Liver (tissue), 9 donors: ENCODE data around the gene FBXO21. TPM values are rescaled to one million over a fixed set of nuclear protein-coding genes. Genes with fewer than 3 reads are reported as not detected.

Experiments
- DNase-seq: peaks from one replicate; pipeline ENCODE4 v3.0.0-alpha.2; 2017; ENCODE audit warnings: low spot score
- H3K27ac ChIP-seq, 2 donors: one replicate each; pipeline ENCODE4 v1.7.0; 2013; ENCODE audit warnings: inconsistent platforms in 2 of 2, low read length in 2 of 2, control low read depth in 1 of 2, low read depth in 1 of 2, mild to moderate bottlenecking in 1 of 2
- H3K27me3 ChIP-seq, 4 donors: one replicate each; pipeline versions ENCODE4 v1.6.1 to v1.7.0; 2013; ENCODE audit warnings: low read length in 3 of 4, inconsistent platforms in 1 of 4, mild to moderate bottlenecking in 1 of 4, moderate library complexity in 1 of 4; ENCODE audit not compliant: control insufficient read depth in 4 of 4, insufficient read depth in 4 of 4
- H3K36me3 ChIP-seq, 4 donors: one replicate each; pipeline versions ENCODE4 v1.6.1 to v1.7.0; 2013; ENCODE audit warnings: low read length in 3 of 4, mild to moderate bottlenecking in 3 of 4, low read depth in 1 of 4, moderate library complexity in 1 of 4; ENCODE audit not compliant: control insufficient read depth in 4 of 4, insufficient read depth in 3 of 4
- H3K4me1 ChIP-seq, 4 donors: one replicate each; pipeline versions ENCODE4 v1.6.1 to v1.7.0; 2013; ENCODE audit warnings: low read length in 3 of 4, mild to moderate bottlenecking in 3 of 4, moderate library complexity in 1 of 4; ENCODE audit not compliant: control insufficient read depth in 4 of 4, insufficient read depth in 4 of 4
- H3K4me3 ChIP-seq, 3 donors: one replicate each; pipeline versions ENCODE4 v1.6.1 to v1.7.0; 2013; ENCODE audit warnings: low read length in 3 of 3, control low read depth in 1 of 3, low read depth in 1 of 3, mild to moderate bottlenecking in 1 of 3
- H3K9ac ChIP-seq, 2 donors: one replicate each; pipeline ENCODE4 v1.7.0; 2013; ENCODE audit warnings: low read length in 2 of 2, mild to moderate bottlenecking in 2 of 2, moderate library complexity in 2 of 2, control low read depth in 1 of 2, low read depth in 1 of 2
- H3K9me3 ChIP-seq, 4 donors: one replicate each; pipeline versions ENCODE4 v1.6.1 to v1.7.0; 2013; ENCODE audit warnings: low read length in 3 of 4; ENCODE audit not compliant: control insufficient read depth in 4 of 4
- EGR1 ChIP-seq, 2 donors: IDR thresholded peaks; 2 replicates each; pipeline ENCODE4 v1.6.1; 2016 to 2018; ENCODE audit warnings: antibody characterized with exemption in 2 of 2, low read depth in 2 of 2
- FOXA1 ChIP-seq: IDR thresholded peaks from 2 replicates; pipeline ENCODE4 v1.6.1; 2016; ENCODE audit warnings: antibody characterized with exemption
- FOXA2 ChIP-seq: IDR thresholded peaks from 2 replicates; pipeline ENCODE4 v1.6.1; 2016; ENCODE audit warnings: antibody characterized with exemption
- GABPA ChIP-seq, 2 donors: IDR thresholded peaks in 1 of 2; conservative IDR thresholded peaks in 1 of 2; 2 replicates each; pipeline ENCODE4 v1.6.1; 2016; ENCODE audit warnings: antibody characterized with exemption in 2 of 2, mild to moderate bottlenecking in 1 of 2, moderate library complexity in 1 of 2
- HNF4G ChIP-seq: IDR thresholded peaks from 2 replicates; pipeline ENCODE4 v1.6.1; 2016; ENCODE audit warnings: antibody characterized with exemption
- JUND ChIP-seq, 2 donors: IDR thresholded peaks; 2 replicates each; pipeline ENCODE4 v1.6.1; 2016; ENCODE audit warnings: antibody characterized with exemption in 2 of 2
- NR2F2 ChIP-seq: IDR thresholded peaks from 2 replicates; pipeline ENCODE4 v1.6.1; 2016; ENCODE audit warnings: antibody characterized with exemption
- RAD21 ChIP-seq, 2 donors: IDR thresholded peaks; 2 replicates each; pipeline ENCODE4 v1.6.1; 2016; ENCODE audit warnings: antibody characterized with exemption in 2 of 2, mild to moderate bottlenecking in 2 of 2
- RXRA ChIP-seq, 2 donors: IDR thresholded peaks; 2 replicates each; pipeline ENCODE4 v1.6.1; 2017 to 2018; ENCODE audit warnings: antibody characterized with exemption in 2 of 2, mild to moderate bottlenecking in 1 of 2
- SP1 ChIP-seq: IDR thresholded peaks from 2 replicates; pipeline ENCODE4 v1.6.1; 2018; ENCODE audit warnings: antibody characterized with exemption, mild to moderate bottlenecking
- TAF1 ChIP-seq: conservative IDR thresholded peaks from 2 replicates; pipeline ENCODE4 v1.6.1; 2016; ENCODE audit warnings: antibody characterized with exemption, mild to moderate bottlenecking
- YY1 ChIP-seq: IDR thresholded peaks from 2 replicates; pipeline ENCODE4 v1.6.1; 2016; ENCODE audit warnings: antibody characterized with exemption, mild to moderate bottlenecking
- WGBS: extraction: QIAGEN DNeasy Blood & Tissue Kit; methylation state at CpG from one replicate; pipeline ENCODE4 v1.1.7; 2013; 5-methylcytosine and 5-hydroxymethylcytosine counted together
- polyA plus RNA-seq, 2 donors: library from polyadenylated mRNA; stranded (reverse) in 1 of 2; unstranded in 1 of 2; fragments of 200-250 nt in 1 of 2; fragments of >200 nt in 1 of 2; fragmentation: Nextera tagmentation in 1 of 2; extraction: Ambion mirVana in 1 of 2; gene quantifications; one replicate each; pipeline versions ENCODE4 v1.2.1 to v1.2.3, GENCODE V29; 2013 to 2015
- total RNA-seq, 2 donors: library from RNA; depleted of rRNA; stranded (reverse); fragments of >200 nt; gene quantifications; one replicate each; pipeline ENCODE4 v1.2.3, GENCODE V29; 2014
- TF ChIP-seq, protein P1 (sequence below): IDR thresholded peaks from 2 replicates; pipeline ENCODE4 v1.6.1; 2016; ENCODE audit warnings: antibody characterized with exemption
- TF ChIP-seq, protein P2 (sequence below): IDR thresholded peaks from 2 replicates; pipeline ENCODE4 v1.6.1; 2016; ENCODE audit warnings: antibody characterized with exemption
- TF ChIP-seq, protein P3 (sequence below): IDR thresholded peaks from 2 replicates; pipeline ENCODE4 v1.6.1; 2016; ENCODE audit warnings: antibody characterized with exemption
- TF ChIP-seq, protein P4 (sequence below): fragments of 150-350 bp; IDR thresholded peaks from 2 replicates; pipeline ENCODE4 v1.5.1; 2017; ENCODE audit warnings: improper control_type of control experiment, low read depth, low read length; ENCODE audit not compliant: missing input control
- TF ChIP-seq, protein P5 (sequence below): IDR thresholded peaks from 2 replicates; pipeline ENCODE4 v1.6.1; 2016; ENCODE audit warnings: antibody characterized with exemption, mild to moderate bottlenecking
- donor health status: healthy.
- donor health status: healthy.
- donor health status: healthy.
- donor health status: healthy.
- donor health status: healthy.

The FBXO21 gene
- total and polyA plus RNA-seq, 4 donors: 12.9 to 54.4 (median 21.1) TPM

DNA sequence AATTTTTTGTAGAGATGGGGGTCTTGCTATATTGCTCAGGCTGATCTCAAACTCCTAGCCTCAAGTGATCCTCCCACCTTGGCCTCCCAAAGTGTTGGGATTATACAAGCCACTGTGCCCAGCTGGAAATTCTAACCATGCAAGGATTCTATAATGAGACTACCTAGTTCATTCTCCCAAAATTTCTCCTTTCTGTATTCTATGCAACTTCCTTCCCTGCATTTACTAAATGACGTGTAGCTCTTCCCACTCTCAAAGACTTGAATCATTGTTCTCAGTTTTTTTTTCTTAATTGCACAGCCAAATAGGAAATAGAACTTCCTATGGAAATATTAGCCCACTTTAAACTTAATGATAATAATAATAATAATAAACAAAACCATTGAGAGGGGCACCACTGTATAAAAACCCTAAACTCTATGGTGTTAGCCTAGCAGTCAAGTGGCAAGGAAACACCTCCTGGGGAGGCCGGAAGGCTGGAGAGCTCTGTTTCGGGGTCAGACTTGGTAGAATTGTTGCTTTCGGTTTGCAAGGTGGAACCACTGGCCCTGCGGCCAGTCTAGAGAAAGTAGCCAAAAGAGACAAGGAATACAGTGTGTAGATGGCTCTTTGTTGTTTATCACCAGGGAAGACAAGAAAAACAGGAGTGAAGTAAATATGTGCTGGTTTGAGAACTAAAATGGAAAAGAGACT lies 51.1 kb downstream of the FBXO21 start:
- TF ChIP-seq EGR1 (IDR thresholded peaks at IDR 0.05; ENCODE audit: low read depth in 2 of 2) (no peak), SP1 (no peak), JUND (IDR thresholded peaks at IDR 0.05) (no peak), GABPA (IDR thresholded peaks at IDR 0.05 in 1 of 2, conservative IDR thresholded peaks at IDR 0.05 in 1 of 2) (no peak), HNF4G (no peak), RAD21 (IDR thresholded peaks at IDR 0.05) (no peak), FOXA2 (no peak), NR2F2 (no peak), YY1 (no peak), FOXA1 (no peak), TAF1 (no peak)
- TF ChIP-seq, protein P1, sequence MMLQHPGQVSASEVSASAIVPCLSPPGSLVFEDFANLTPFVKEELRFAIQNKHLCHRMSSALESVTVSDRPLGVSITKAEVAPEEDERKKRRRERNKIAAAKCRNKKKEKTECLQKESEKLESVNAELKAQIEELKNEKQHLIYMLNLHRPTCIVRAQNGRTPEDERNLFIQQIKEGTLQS: no peak
- TF ChIP-seq, protein P2, sequence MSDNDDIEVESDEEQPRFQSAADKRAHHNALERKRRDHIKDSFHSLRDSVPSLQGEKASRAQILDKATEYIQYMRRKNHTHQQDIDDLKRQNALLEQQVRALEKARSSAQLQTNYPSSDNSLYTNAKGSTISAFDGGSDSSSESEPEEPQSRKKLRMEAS: no peak
- TF ChIP-seq, protein P3, sequence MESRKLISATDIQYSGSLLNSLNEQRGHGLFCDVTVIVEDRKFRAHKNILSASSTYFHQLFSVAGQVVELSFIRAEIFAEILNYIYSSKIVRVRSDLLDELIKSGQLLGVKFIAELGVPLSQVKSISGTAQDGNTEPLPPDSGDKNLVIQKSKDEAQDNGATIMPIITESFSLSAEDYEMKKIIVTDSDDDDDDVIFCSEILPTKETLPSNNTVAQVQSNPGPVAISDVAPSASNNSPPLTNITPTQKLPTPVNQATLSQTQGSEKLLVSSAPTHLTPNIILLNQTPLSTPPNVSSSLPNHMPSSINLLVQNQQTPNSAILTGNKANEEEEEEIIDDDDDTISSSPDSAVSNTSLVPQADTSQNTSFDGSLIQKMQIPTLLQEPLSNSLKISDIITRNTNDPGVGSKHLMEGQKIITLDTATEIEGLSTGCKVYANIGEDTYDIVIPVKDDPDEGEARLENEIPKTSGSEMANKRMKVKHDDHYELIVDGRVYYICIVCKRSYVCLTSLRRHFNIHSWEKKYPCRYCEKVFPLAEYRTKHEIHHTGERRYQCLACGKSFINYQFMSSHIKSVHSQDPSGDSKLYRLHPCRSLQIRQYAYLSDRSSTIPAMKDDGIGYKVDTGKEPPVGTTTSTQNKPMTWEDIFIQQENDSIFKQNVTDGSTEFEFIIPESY: no peak
- TF ChIP-seq, protein P4, sequence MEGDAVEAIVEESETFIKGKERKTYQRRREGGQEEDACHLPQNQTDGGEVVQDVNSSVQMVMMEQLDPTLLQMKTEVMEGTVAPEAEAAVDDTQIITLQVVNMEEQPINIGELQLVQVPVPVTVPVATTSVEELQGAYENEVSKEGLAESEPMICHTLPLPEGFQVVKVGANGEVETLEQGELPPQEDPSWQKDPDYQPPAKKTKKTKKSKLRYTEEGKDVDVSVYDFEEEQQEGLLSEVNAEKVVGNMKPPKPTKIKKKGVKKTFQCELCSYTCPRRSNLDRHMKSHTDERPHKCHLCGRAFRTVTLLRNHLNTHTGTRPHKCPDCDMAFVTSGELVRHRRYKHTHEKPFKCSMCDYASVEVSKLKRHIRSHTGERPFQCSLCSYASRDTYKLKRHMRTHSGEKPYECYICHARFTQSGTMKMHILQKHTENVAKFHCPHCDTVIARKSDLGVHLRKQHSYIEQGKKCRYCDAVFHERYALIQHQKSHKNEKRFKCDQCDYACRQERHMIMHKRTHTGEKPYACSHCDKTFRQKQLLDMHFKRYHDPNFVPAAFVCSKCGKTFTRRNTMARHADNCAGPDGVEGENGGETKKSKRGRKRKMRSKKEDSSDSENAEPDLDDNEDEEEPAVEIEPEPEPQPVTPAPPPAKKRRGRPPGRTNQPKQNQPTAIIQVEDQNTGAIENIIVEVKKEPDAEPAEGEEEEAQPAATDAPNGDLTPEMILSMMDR: no peak
- DNase-seq: no peak
- H3K27ac ChIP-seq: no peak overlapping the region
- WGBS: 88% methylated on average over 5 of the region's 5 CpGs
- no peaks in the 10 kb centered on the region for H3K27me3 ChIP-seq
- peaks cover 5 to 21% (median 13%) of the 10 kb centered on the region in 4 donors for H3K4me1 ChIP-seq
- H3K4me3 ChIP-seq: no peak overlapping the region
- no peak overlapping the region for H3K9ac ChIP-seq
- H3K9me3 ChIP-seq: no peaks in the 10 kb centered on the region
- no peaks in the 10 kb centered on the region for H3K36me3 ChIP-seq

DNA sequence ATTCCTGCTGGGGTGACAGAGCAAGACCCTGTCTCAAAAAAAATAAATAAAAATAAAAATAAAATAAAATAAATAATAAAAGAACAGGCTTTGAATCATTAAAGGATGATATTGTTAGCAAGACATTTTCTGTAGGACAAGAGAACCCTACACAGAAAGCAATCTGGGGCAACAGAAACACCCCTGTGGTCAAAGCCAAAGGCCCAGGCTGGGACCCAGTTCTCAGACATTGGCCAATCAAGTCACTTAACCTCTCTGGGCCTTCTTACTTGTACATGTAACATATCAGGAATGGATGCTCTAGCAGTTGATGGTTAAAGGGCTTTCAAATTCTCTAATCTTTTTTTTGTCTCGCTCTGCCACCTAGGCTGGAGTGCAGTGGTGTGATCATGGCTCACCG lies 55.5 kb downstream of the FBXO21 start:
- Histone ChIP-seq H3K9ac (no peak overlapping the region), H3K4me1 (no peaks in the 10 kb centered on the region), H3K9me3 (no peaks in the 10 kb centered on the region), H3K27ac (no peak overlapping the region), H3K36me3 (no peaks in the 10 kb centered on the region), H3K4me3 (no peak overlapping the region), H3K27me3 (no peaks in the 10 kb centered on the region)
- DNase-seq: no peak
- WGBS: over 99% methylated on average over 2 of the region's 2 CpGs
- TF ChIP-seq NR2F2 (no peak), RXRA (IDR thresholded peaks at IDR 0.05) (no peak), TAF1 (no peak), GABPA (IDR thresholded peaks at IDR 0.05 in 1 of 2, conservative IDR thresholded peaks at IDR 0.05 in 1 of 2) (no peak), JUND (IDR thresholded peaks at IDR 0.05) (no peak), RAD21 (IDR thresholded peaks at IDR 0.05) (no peak), FOXA2 (no peak), YY1 (no peak), FOXA1 (no peak)
- TF ChIP-seq, protein P3: no peak
- TF ChIP-seq, protein P5, sequence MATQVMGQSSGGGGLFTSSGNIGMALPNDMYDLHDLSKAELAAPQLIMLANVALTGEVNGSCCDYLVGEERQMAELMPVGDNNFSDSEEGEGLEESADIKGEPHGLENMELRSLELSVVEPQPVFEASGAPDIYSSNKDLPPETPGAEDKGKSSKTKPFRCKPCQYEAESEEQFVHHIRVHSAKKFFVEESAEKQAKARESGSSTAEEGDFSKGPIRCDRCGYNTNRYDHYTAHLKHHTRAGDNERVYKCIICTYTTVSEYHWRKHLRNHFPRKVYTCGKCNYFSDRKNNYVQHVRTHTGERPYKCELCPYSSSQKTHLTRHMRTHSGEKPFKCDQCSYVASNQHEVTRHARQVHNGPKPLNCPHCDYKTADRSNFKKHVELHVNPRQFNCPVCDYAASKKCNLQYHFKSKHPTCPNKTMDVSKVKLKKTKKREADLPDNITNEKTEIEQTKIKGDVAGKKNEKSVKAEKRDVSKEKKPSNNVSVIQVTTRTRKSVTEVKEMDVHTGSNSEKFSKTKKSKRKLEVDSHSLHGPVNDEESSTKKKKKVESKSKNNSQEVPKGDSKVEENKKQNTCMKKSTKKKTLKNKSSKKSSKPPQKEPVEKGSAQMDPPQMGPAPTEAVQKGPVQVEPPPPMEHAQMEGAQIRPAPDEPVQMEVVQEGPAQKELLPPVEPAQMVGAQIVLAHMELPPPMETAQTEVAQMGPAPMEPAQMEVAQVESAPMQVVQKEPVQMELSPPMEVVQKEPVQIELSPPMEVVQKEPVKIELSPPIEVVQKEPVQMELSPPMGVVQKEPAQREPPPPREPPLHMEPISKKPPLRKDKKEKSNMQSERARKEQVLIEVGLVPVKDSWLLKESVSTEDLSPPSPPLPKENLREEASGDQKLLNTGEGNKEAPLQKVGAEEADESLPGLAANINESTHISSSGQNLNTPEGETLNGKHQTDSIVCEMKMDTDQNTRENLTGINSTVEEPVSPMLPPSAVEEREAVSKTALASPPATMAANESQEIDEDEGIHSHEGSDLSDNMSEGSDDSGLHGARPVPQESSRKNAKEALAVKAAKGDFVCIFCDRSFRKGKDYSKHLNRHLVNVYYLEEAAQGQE: no peak
- TF ChIP-seq, protein P1: no peak
- TF ChIP-seq, protein P4: no peak
- TF ChIP-seq, protein P2: no peak
